ENCODE results near the gene SNAP91. TPM values are rescaled to one million over a fixed set of nuclear protein-coding genes. Genes with fewer than 3 reads are reported as not detected.
"Not testable (repeated sequence)": the region's sequence is repeated elsewhere in the genome, so short reads cannot be mapped to it uniquely, and the experiment has no call there.

Gene SNAP91
- total RNA-seq, 2 experiments from 2014 or later: not detected

DNA sequence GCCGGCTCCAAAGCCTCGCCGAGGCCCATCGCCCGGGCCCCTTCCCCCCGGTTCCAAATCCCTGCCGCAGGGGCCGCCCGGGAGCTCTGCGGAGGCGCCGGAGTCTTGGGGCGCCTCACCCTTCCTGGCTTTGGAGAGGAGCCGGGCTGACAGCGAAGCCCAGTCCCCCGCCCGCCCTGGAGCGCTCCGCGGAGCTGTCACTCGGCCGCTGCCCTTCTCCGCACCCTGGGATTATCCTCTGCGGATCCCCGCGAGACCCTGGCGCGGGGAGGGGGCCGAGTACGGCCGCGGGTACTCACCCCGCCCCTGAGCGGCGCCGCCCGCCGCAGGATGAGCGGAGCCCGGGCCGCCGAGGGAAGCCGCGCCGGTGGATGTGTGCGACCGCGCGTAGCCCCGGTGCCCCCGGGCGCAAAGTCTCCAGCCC is 343 bp downstream of the SNAP91 start:
- H3K27ac Mint-ChIP-seq: no peak overlapping the region
- DNase-seq: no peak
- H3K9me3 Mint-ChIP-seq: no peaks in the 10 kb centered on the region
- peaks cover 29% of the 10 kb centered on the region for H3K27me3 Mint-ChIP-seq (ENCODE audit: low read depth)
- H3K4me3 Mint-ChIP-seq: no peak overlapping the region
- intact Hi-C loops (cut with micrococcal nuclease): no loop called here
- CTCF ChIA-PET: no interaction called here
- peaks cover 2% of the 10 kb centered on the region for H3K36me3 Mint-ChIP-seq (ENCODE audit: low read depth)
- H3K4me1 Mint-ChIP-seq (ENCODE audit: low read depth): peaks cover 5% of the 10 kb centered on the region

DNA sequence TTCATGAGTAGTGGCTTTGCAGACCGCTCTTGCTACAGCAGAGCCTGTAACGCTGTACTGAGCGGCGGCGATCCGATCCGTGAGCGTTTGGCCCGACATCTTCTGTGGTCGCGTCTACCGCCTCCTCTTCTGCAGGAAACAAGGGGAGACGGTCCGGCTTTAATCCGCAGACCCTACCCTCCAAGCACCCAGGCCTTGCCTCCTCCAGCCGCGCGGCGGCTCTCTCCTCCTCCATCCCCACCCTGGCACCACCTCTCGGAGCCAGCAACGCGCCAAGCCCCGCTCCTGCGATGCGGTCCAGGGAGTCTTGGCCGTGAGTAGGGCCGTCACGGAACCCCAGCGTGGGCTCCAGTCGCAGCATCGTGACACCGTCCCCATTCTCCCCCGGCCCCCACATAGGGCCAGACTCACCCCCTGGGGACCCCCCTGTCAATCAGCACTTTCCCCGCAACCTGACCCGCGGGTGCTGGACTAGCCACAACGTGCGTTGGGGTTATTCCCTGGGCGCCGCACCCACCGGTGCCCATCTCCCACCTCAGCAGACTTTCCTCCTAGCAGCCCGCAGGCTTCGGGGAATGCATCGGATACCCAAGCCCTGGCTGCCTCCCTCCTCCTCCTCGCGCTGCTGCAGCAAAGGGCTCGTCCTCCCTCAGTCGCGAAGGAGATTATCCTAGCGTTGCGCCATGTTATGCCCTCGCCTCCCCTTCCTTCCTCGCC is 914 bp downstream of the SNAP91 start:
- CTCF ChIA-PET: no interaction called here
- H3K27me3 Mint-ChIP-seq (ENCODE audit: low read depth): peaks cover 29% of the 10 kb centered on the region
- intact Hi-C loops (cut with micrococcal nuclease): no loop called here
- H3K4me3 Mint-ChIP-seq: no peak overlapping the region
- peaks cover 5% of the 10 kb centered on the region for H3K4me1 Mint-ChIP-seq (ENCODE audit: low read depth)
- no peak overlapping the region for H3K27ac Mint-ChIP-seq
- DNase-seq: no peak
- H3K36me3 Mint-ChIP-seq (ENCODE audit: low read depth): peaks cover 2% of the 10 kb centered on the region
- no peaks in the 10 kb centered on the region for H3K9me3 Mint-ChIP-seq

DNA sequence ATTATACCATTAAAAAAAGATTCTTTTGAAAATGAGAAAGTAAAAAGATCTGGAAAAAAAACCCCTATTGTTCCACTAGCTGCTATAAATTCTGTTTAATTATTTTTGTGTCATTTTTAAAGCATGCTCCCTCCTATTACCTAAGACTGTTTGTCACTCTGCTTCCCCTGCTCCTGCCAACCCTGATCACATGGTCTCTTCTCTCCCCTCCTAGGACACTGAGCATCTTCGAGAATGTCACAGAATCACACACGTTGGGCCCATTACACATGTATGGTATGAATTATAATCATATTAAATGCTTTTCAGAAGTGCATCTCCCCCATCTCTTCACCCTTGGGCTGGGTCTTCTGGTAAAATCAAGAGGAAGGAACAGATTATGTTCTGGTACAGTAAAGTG is 6.2 kb downstream of the SNAP91 start:
- H3K27ac Mint-ChIP-seq: no peak overlapping the region
- H3K4me3 Mint-ChIP-seq: no peak overlapping the region
- intact Hi-C loops (cut with micrococcal nuclease): no loop called here
- H3K27me3 Mint-ChIP-seq (ENCODE audit: low read depth): peaks cover 18% of the 10 kb centered on the region
- no peaks in the 10 kb centered on the region for H3K36me3 Mint-ChIP-seq (ENCODE audit: low read depth)
- no peak for DNase-seq
- H3K9me3 Mint-ChIP-seq: no peaks in the 10 kb centered on the region
- H3K4me1 Mint-ChIP-seq (ENCODE audit: low read depth): no peaks in the 10 kb centered on the region
- CTCF ChIA-PET: no interaction called here

DNA sequence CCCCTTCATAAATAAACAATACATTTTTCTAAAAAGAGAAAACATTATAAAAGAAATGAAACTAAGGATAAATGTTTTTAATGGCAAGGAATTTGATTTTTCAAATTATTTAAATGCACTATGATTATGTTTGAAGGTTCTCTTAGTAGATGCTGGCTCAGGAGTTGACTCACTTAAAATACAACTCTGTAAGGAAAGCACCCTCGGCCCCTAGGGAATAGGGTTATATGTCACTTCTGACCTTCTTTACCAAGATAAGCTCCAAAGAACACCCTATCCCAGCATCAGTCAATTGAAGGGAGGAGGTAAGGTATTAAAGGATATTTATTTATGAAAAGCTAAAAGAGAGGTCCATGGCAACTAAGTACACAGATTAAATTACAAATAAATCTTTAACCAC is 6.8 kb downstream of the SNAP91 start:
- CTCF ChIA-PET: no interaction called here
- no peaks in the 10 kb centered on the region for H3K36me3 Mint-ChIP-seq (ENCODE audit: low read depth)
- H3K9me3 Mint-ChIP-seq: no peaks in the 10 kb centered on the region
- intact Hi-C loops (cut with micrococcal nuclease): no loop called here
- H3K4me3 Mint-ChIP-seq: no peak overlapping the region
- DNase-seq: no peak
- no peak overlapping the region for H3K27ac Mint-ChIP-seq
- no peaks in the 10 kb centered on the region for H3K4me1 Mint-ChIP-seq (ENCODE audit: low read depth)
- H3K27me3 Mint-ChIP-seq (ENCODE audit: low read depth): peaks cover 13% of the 10 kb centered on the region

DNA sequence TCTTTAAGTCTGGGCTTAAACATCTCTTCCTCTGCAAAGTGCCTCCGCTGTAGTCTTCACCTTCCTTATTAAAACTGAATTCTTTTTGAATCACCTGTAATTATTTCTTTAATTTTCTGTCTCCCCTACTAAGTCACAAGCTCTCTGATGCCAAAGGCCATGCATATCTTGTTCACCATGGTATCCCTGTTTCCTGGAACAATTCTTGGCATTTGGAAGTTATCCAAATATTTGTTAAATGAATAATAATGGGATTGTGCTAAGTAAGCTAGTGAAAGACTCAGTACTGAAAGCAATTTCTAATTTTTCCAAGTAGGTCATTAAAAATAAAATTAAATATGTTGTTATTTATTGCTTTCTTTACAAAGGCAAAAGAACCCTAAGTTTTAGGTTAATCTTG is 12.2 kb downstream of the SNAP91 start:
- Mint-ChIP-seq H3K9me3 (no peaks in the 10 kb centered on the region), H3K4me1 (ENCODE audit: low read depth) (no peaks in the 10 kb centered on the region), H3K27me3 (ENCODE audit: low read depth) (peaks cover 7% of the 10 kb centered on the region), H3K36me3 (ENCODE audit: low read depth) (no peaks in the 10 kb centered on the region), H3K4me3 (no peak overlapping the region), H3K27ac (no peak overlapping the region)
- intact Hi-C loops (cut with micrococcal nuclease): no loop called here
- DNase-seq: no peak
- CTCF ChIA-PET: interaction anchor here (0.6 kb wide), 1 partner anchor 481 kb away, joined by 3 read pairs; no protein-coding TSS in a partner anchor

DNA sequence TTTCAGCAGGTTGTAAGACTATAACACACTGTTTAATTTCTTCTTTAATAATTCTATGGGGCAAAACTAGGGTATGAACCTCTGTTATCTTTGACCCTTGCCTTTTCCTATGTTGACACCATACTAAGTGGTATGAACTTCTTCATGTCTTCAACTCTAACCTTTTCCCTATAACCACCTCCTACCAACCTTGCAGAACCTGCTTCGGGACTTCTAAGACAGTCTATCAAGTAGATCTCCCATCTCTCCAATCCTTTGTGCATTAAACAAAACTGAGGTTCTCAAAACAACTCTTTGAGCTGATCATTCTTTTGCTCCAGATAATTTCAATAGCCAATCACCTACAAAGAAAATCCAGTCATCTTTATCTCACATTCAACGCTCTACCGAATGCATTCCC is 23.4 kb downstream of the SNAP91 start:
- DNase-seq: no peak
- Mint-ChIP-seq H3K4me1 (ENCODE audit: low read depth) (no peaks in the 10 kb centered on the region), H3K4me3 (no peak overlapping the region), H3K27ac (no peak overlapping the region), H3K9me3 (no peaks in the 10 kb centered on the region), H3K36me3 (ENCODE audit: low read depth) (no peaks in the 10 kb centered on the region), H3K27me3 (ENCODE audit: low read depth) (no peaks in the 10 kb centered on the region)
- CTCF ChIA-PET: no interaction called here
- intact Hi-C loops (cut with micrococcal nuclease): no loop called here

DNA sequence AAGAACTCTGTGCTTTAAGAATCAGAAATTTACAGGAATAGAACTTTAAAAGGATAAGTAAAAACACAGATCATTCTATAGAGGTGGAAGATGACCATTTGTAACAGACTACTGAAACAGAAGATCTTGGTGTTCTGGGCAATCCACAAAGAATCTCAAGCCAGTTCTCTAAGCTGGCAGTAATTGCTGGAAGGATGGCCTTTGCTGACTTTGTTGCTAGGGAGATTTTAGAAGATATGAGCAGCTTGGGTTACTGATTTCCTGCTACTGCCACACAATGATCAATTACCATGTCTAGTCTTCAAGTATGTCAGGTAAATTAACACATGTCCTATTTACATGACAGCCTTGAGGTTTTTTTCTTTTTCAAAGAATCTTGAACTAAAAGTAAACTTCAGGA is 31.1 kb downstream of the SNAP91 start:
- H3K4me3 Mint-ChIP-seq: no peak overlapping the region
- H3K27ac Mint-ChIP-seq: no peak overlapping the region
- no peaks in the 10 kb centered on the region for H3K4me1 Mint-ChIP-seq (ENCODE audit: low read depth)
- intact Hi-C loops (cut with micrococcal nuclease): no loop called here
- CTCF ChIA-PET: interaction anchor here (0.6 kb wide), 1 partner anchor 48 kb away, joined by 4 read pairs; no protein-coding TSS in a partner anchor
- H3K36me3 Mint-ChIP-seq (ENCODE audit: low read depth): no peaks in the 10 kb centered on the region
- no peak for DNase-seq
- H3K27me3 Mint-ChIP-seq (ENCODE audit: low read depth): no peaks in the 10 kb centered on the region
- no peaks in the 10 kb centered on the region for H3K9me3 Mint-ChIP-seq

GRCh38 chr6:83637953-83638352 is 70.9 kb downstream of the SNAP91 start:
- intact Hi-C loops (cut with micrococcal nuclease): no loop called here
- H3K36me3 Mint-ChIP-seq (ENCODE audit: low read depth): no peaks in the 10 kb centered on the region

GRCh38 chr6:83636800-83637199 is 72.1 kb downstream of the SNAP91 start:
- no peaks in the 10 kb centered on the region for H3K4me1 Mint-ChIP-seq (ENCODE audit: low read depth)
- DNase-seq: no peak
- intact Hi-C loops (cut with micrococcal nuclease): no loop called here
- no peak overlapping the region for H3K27ac Mint-ChIP-seq
- H3K9me3 Mint-ChIP-seq: no peaks in the 10 kb centered on the region
- CTCF ChIA-PET: interaction anchor here (0.6 kb wide), 1 partner anchor 288 kb away, joined by 3 read pairs; no protein-coding TSS in a partner anchor
- H3K4me3 Mint-ChIP-seq: no peak overlapping the region
- H3K27me3 Mint-ChIP-seq (ENCODE audit: low read depth): no peaks in the 10 kb centered on the region
- H3K36me3 Mint-ChIP-seq (ENCODE audit: low read depth): no peaks in the 10 kb centered on the region

More at GRCh38 chr6:83637953-83638352, 70.9 kb downstream of the SNAP91 start:
- Mint-ChIP-seq H3K27ac (no peak overlapping the region), H3K9me3 (no peaks in the 10 kb centered on the region), H3K27me3 (ENCODE audit: low read depth) (no peaks in the 10 kb centered on the region), H3K4me3 (no peak overlapping the region), H3K4me1 (ENCODE audit: low read depth) (no peaks in the 10 kb centered on the region)
- CTCF ChIA-PET: interaction anchor here (0.5 kb wide), 1 partner anchor 34 kb away, joined by 3 read pairs; no protein-coding TSS in a partner anchor
- no peak for DNase-seq

- no peaks in the 10 kb centered on the region for H3K4me1 Mint-ChIP-seq (ENCODE audit: low read depth)
- no peaks in the 10 kb centered on the region for H3K27me3 Mint-ChIP-seq (ENCODE audit: low read depth)
- no peak overlapping the region for H3K27ac Mint-ChIP-seq
- peaks cover 2% of the 10 kb centered on the region for H3K9me3 Mint-ChIP-seq
- no peak overlapping the region for H3K4me3 Mint-ChIP-seq
- intact Hi-C loops (cut with micrococcal nuclease): no loop called here
- CTCF ChIA-PET: no interaction called here
- no peaks in the 10 kb centered on the region for H3K36me3 Mint-ChIP-seq (ENCODE audit: low read depth)
- no peak for DNase-seq
Observed at GRCh38 chr6:83633609-83634008, 75.3 kb downstream of the SNAP91 start.

- no peaks in the 10 kb centered on the region for H3K36me3 Mint-ChIP-seq (ENCODE audit: low read depth)
- H3K9me3 Mint-ChIP-seq: peaks cover 3% of the 10 kb centered on the region
- H3K4me1 Mint-ChIP-seq (ENCODE audit: low read depth): no peaks in the 10 kb centered on the region
- intact Hi-C loops (cut with micrococcal nuclease): no loop called here
- no peak overlapping the region for H3K27ac Mint-ChIP-seq
- CTCF ChIA-PET: interaction anchor here (0.8 kb wide), 1 partner anchor 30 kb away, joined by 5 read pairs; no protein-coding TSS in a partner anchor
- H3K27me3 Mint-ChIP-seq (ENCODE audit: low read depth): no peaks in the 10 kb centered on the region
- no peak for DNase-seq
- no peak overlapping the region for H3K4me3 Mint-ChIP-seq
Observed at GRCh38 chr6:83633149-83633548, 75.8 kb downstream of the SNAP91 start.

GRCh38 chr6:83629908-83630307 is 79.0 kb downstream of the SNAP91 start:
- H3K4me3 Mint-ChIP-seq; H3K36me3 Mint-ChIP-seq (ENCODE audit: low read depth); intact Hi-C loops (cut with micrococcal nuclease); H3K27me3 Mint-ChIP-seq (ENCODE audit: low read depth); H3K4me1 Mint-ChIP-seq (ENCODE audit: low read depth); H3K27ac Mint-ChIP-seq; DNase-seq; CTCF ChIA-PET: not testable (repeated sequence)
- H3K9me3 Mint-ChIP-seq: peaks cover 11% of the 10 kb centered on the region
